H9 (cell line): ENCODE data around the gene CLPX. TPM values are rescaled to one million over a fixed set of nuclear protein-coding genes. Genes with fewer than 3 reads are reported as not detected.

Source experiments
- DNase-seq: peaks from one replicate; pipeline ENCODE4 v3.0.0-alpha.2; 2017
- H2AFZ ChIP-seq: one replicate; pipeline ENCODE4 v1.6.1; 2013; ENCODE audit warnings: mild to moderate bottlenecking, low read length, control low read depth, moderate library complexity
- H2AK5ac ChIP-seq: 2 replicates; pipeline ENCODE4 v1.6.1; 2013; ENCODE audit warnings: low read length, control low read depth, mixed read lengths; ENCODE audit not compliant: insufficient read length
- H2BK120ac ChIP-seq: one replicate; pipeline ENCODE4 v1.6.1; 2013; ENCODE audit warnings: low read depth, mild to moderate bottlenecking, low read length, control low read depth, inconsistent platforms; ENCODE audit not compliant: poor library complexity, severe bottlenecking
- H2BK12ac ChIP-seq: 2 replicates; pipeline ENCODE4 v1.6.1; 2013; ENCODE audit warnings: low read length, control low read depth, mixed read lengths, low read depth; ENCODE audit not compliant: insufficient read length
- H2BK15ac ChIP-seq: 2 replicates; pipeline ENCODE4 v1.6.1; 2013; ENCODE audit warnings: low read depth, low read length, control low read depth
- H2BK20ac ChIP-seq: one replicate; pipeline ENCODE4 v1.6.1; 2013; ENCODE audit warnings: low read depth, mild to moderate bottlenecking, low read length, control low read depth, inconsistent platforms; ENCODE audit not compliant: poor library complexity, severe bottlenecking
- H2BK5ac ChIP-seq: 2 replicates; pipeline ENCODE4 v1.6.1; 2013; ENCODE audit warnings: low read length, control low read depth, mixed read lengths; ENCODE audit not compliant: insufficient read length
- H3K14ac ChIP-seq: 2 replicates; pipeline ENCODE4 v1.6.1; 2013; ENCODE audit warnings: low read length, control low read depth; ENCODE audit not compliant: insufficient read depth
- H3K18ac ChIP-seq: 2 replicates; pipeline ENCODE4 v1.6.1; 2013; ENCODE audit warnings: low read depth, mild to moderate bottlenecking, mixed read lengths, low read length, control low read depth; ENCODE audit not compliant: insufficient read length
- H3K23ac ChIP-seq: 2 replicates; pipeline ENCODE4 v1.6.1; 2013; ENCODE audit warnings: low read length, control low read depth, mixed read lengths, low read depth; ENCODE audit not compliant: insufficient read length
- H3K23me2 ChIP-seq: 2 replicates; pipeline ENCODE4 v1.6.1; 2013; ENCODE audit warnings: low read depth, mild to moderate bottlenecking, mixed read lengths, low read length, control low read depth; ENCODE audit not compliant: insufficient read length, poor library complexity, severe bottlenecking
- H3K27ac ChIP-seq: 2 replicates; pipeline ENCODE4 v1.5.1; 2013; ENCODE audit warnings: low read length, control low read depth, mixed read lengths, low read depth; ENCODE audit not compliant: insufficient read length
- H3K27me3 ChIP-seq: 2 replicates; pipeline ENCODE4 v1.6.1; 2013; ENCODE audit warnings: low read length, control low read depth, inconsistent platforms; ENCODE audit not compliant: insufficient read depth
- H3K4ac ChIP-seq: 2 replicates; pipeline ENCODE4 v1.6.1; 2013; ENCODE audit warnings: low read depth, mild to moderate bottlenecking, control low read depth, inconsistent platforms, low read length, moderate library complexity
- H3K4me1 ChIP-seq: 2 replicates; pipeline ENCODE4 v1.6.1; 2013; ENCODE audit warnings: low read length, control low read depth, inconsistent platforms; ENCODE audit not compliant: insufficient read depth
- H3K4me2 ChIP-seq: 2 replicates; pipeline ENCODE4 v1.6.1; 2013; ENCODE audit warnings: low read length, control low read depth, mixed read lengths; ENCODE audit not compliant: insufficient read length, insufficient read depth
- H3K56ac ChIP-seq: 2 replicates; pipeline ENCODE4 v1.6.1; 2013; ENCODE audit warnings: low read depth, mild to moderate bottlenecking, mixed read lengths, low read length, control low read depth; ENCODE audit not compliant: insufficient read length
- H3K79me1 ChIP-seq: 2 replicates; pipeline ENCODE4 v1.6.1; 2013; ENCODE audit warnings: low read depth, mild to moderate bottlenecking, moderate library complexity, low read length, control low read depth, inconsistent platforms; ENCODE audit not compliant: insufficient read depth, poor library complexity, severe bottlenecking
- H3K79me2 ChIP-seq: 2 replicates; pipeline ENCODE4 v1.6.1; 2013; ENCODE audit warnings: low read length, control low read depth, inconsistent platforms; ENCODE audit not compliant: insufficient read depth
- H3K9ac ChIP-seq: 2 replicates; pipeline ENCODE4 v1.6.1; 2013; ENCODE audit warnings: low read length, control low read depth, mixed read lengths; ENCODE audit not compliant: insufficient read length; ENCODE audit errors: extremely low read depth
- H3K9me3 ChIP-seq: one replicate; pipeline ENCODE4 v1.6.1; 2013; ENCODE audit warnings: low read depth, low read length, inconsistent platforms; ENCODE audit not compliant: control insufficient read depth
- H3T11ph ChIP-seq: one replicate; pipeline ENCODE4 v1.6.1; 2013; ENCODE audit warnings: mild to moderate bottlenecking, low read length, control low read depth, inconsistent platforms
- H4K20me1 ChIP-seq: one replicate; pipeline ENCODE4 v1.6.1; 2013; ENCODE audit not compliant: control insufficient read depth, insufficient read length, insufficient read depth
- H4K5ac ChIP-seq: 2 replicates; pipeline ENCODE4 v1.6.1; 2013; ENCODE audit warnings: low read depth, mild to moderate bottlenecking, mixed read lengths, low read length, control low read depth; ENCODE audit not compliant: insufficient read length
- H4K8ac ChIP-seq: replicated peaks from 2 replicates; pipeline ENCODE4 v1.6.1; 2013; ENCODE audit warnings: low read length, control low read depth, mixed read lengths, low read depth; ENCODE audit not compliant: insufficient read length
- H4K91ac ChIP-seq: 2 replicates; pipeline ENCODE4 v1.6.1; 2013; ENCODE audit warnings: low read depth, mild to moderate bottlenecking, moderate library complexity, mixed read lengths, low read length, control low read depth; ENCODE audit not compliant: insufficient read length
- H3K27ac Mint-ChIP-seq, 3 experiments: 2 replicates in 2 of 3; 3 replicates in 1 of 3; pipeline ENCODE4 v1.8.0; 2020 to 2021; ENCODE audit warnings: mixed read lengths in 3 of 3, mild to moderate bottlenecking in 1 of 3, moderate library complexity in 1 of 3
- H3K27me3 Mint-ChIP-seq: 2 replicates; pipeline ENCODE4 v1.8.0; 2021; ENCODE audit warnings: low read depth, mild to moderate bottlenecking, moderate library complexity, mixed read lengths
- H3K36me3 Mint-ChIP-seq, 3 experiments: 2 replicates in 2 of 3; 3 replicates in 1 of 3; pipeline ENCODE4 v1.8.0; 2020 to 2021; ENCODE audit warnings: low read depth in 3 of 3, mixed read lengths in 3 of 3; ENCODE audit not compliant: insufficient read depth in 1 of 3
- H3K4me1 Mint-ChIP-seq, 2 experiments: 2 replicates each; pipeline ENCODE4 v1.8.0; 2020; ENCODE audit warnings: mixed read lengths in 2 of 2
- H3K4me3 Mint-ChIP-seq, 2 experiments: 2 replicates in 1 of 2; 3 replicates in 1 of 2; pipeline ENCODE4 v1.8.0; 2020 to 2021; ENCODE audit warnings: mild to moderate bottlenecking in 2 of 2, mixed read lengths in 2 of 2, moderate library complexity in 1 of 2
- H3K9me3 Mint-ChIP-seq, 2 experiments: 2 replicates in 1 of 2; 3 replicates in 1 of 2; pipeline ENCODE4 v1.8.0; 2020; ENCODE audit warnings: mild to moderate bottlenecking in 2 of 2, mixed read lengths in 2 of 2, moderate library complexity in 1 of 2
- CTCF ChIP-seq: fragments of 200-600 bp; sonication (generic); conservative IDR thresholded peaks from 3 replicates; pipeline ENCODE4 v1.8.0; 2021; ENCODE audit warnings: antibody characterized with exemption, mild to moderate bottlenecking
- WGBS: extraction: QIAGEN DNeasy Blood & Tissue Kit; methylation state at CpG from one replicate; pipeline ENCODE4 v1.1.7; 2013; ENCODE audit warnings: missing lambda C conversion rate, low lambda C conversion rate, mixed read lengths; ENCODE audit not compliant: insufficient read length; ENCODE audit errors: extremely low coverage; 5-methylcytosine and 5-hydroxymethylcytosine counted together
- total RNA-seq: library from RNA; stranded (reverse); gene quantifications from 2 replicates; pipeline ENCODE4 v1.2.1, GENCODE V29; 2021

Gene CLPX
- total RNA-seq, 1 experiment from 2014 or later = 55.8 TPM

GRCh38 chr15:65171428-65171827 is 13.7 kb downstream of the CLPX start:
- H3K4me3 Mint-ChIP-seq = no peak overlapping the region

More at GRCh38 chr15:65171428-65171827, 13.7 kb downstream of the CLPX start:
- H2BK120ac ChIP-seq = no peak overlapping the region
- H3T11ph ChIP-seq = no peak overlapping the region
- no peak overlapping the region for H2BK15ac ChIP-seq
- no peak overlapping the region for H3K14ac ChIP-seq
- no peak overlapping the region for H4K5ac ChIP-seq
- no CpG with 5 or more reads among the region's 5 CpGs for WGBS
- H3K23me2 ChIP-seq = no peaks in the 10 kb centered on the region
- H2BK20ac ChIP-seq = no peak overlapping the region
- H3K79me1 ChIP-seq = no peaks in the 10 kb centered on the region
- no peak overlapping the region for H3K4ac ChIP-seq
- H3K4me1 ChIP-seq = no peaks in the 10 kb centered on the region
- H2BK5ac ChIP-seq = no peak overlapping the region
- TF ChIP-seq CTCF = no peak
- H3K23ac ChIP-seq = no peak overlapping the region
- H3K79me2 ChIP-seq = no peaks in the 10 kb centered on the region
- H3K27me3 Mint-ChIP-seq = no peaks in the 10 kb centered on the region
- H3K9me3 Mint-ChIP-seq = no peaks in the 10 kb centered on the region
- no peak overlapping the region for H3K18ac ChIP-seq
- H4K91ac ChIP-seq = no peak overlapping the region
- no peak overlapping the region for H2AFZ ChIP-seq
- no peak overlapping the region for H3K27ac ChIP-seq
- H4K8ac ChIP-seq = no peak overlapping the region
- H3K9me3 ChIP-seq = no peaks in the 10 kb centered on the region
- H3K4me2 ChIP-seq = no peak overlapping the region
- no peak overlapping the region for H2AK5ac ChIP-seq
- peaks cover 21 to 56% (median 32%) of the 10 kb centered on the region in 3 experiments; a peak in 6 of 7 replicates for H3K36me3 Mint-ChIP-seq
- no peak for DNase-seq
- no peaks in the 10 kb centered on the region; a peak in 1 of 4 replicates for H3K4me1 Mint-ChIP-seq
- no peak overlapping the region for H3K27ac Mint-ChIP-seq
- no peak overlapping the region for H2BK12ac ChIP-seq
- H3K56ac ChIP-seq = no peak overlapping the region
- H4K20me1 ChIP-seq = no peaks in the 10 kb centered on the region
- H3K9ac ChIP-seq = no peak overlapping the region
- no peaks in the 10 kb centered on the region for H3K27me3 ChIP-seq
